Stimulated activated CD4-positive, alpha-beta T cell treated with anti-CD3 and anti-CD28 coated beads, Interleukin-12 subunit alpha, Interleukin-12 subunit beta, amount 100 ng/mL, for 4 hours (primary cell): Measurements from ENCODE around the gene NKX6-1.

Experiments used
- DNase-seq: peaks from one replicate; pipeline ENCODE4 v3.0.0-alpha.2; 2020

Gene NKX6-1

GRCh38 chr4:84498935-84499623 lies at the start of gene NKX6-1:
Gene NKX6-1 (minus strand): TSS chr4:84499292. CDS start chr4:84498228, 1,064 bp downstream.
- DNase-seq, result no peak

- no peak for DNase-seq
Observed at GRCh38 chr4:84547211-84547610, 48.1 kb upstream of the NKX6-1 start.

GRCh38 chr4:84545093-84545492 lies 46.0 kb upstream of the NKX6-1 start:
- DNase-seq, result no peak

GRCh38 chr4:84535901-84536300 lies 36.8 kb upstream of the NKX6-1 start:
- no peak for DNase-seq

DNA sequence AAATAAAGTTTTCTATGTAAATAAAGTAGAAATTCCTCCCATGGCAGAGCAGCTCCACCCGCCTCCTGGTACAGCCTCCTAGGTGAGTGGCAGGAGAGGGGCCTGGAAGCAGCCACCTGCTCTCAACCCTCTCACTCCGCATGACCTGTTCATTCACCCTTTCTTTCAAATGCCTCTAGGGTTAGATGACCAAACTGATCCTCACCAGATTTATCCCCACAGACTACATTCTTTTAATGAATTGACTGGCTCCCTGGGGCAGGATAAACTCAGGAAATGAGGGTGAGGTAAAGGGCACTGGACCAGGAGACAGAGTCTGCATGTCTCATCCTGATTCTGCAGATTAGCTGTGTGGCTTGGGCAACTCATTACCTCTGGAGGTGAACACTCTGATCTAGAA lies 32.6 kb upstream of the NKX6-1 start:
- DNase-seq, result no peak

DNA sequence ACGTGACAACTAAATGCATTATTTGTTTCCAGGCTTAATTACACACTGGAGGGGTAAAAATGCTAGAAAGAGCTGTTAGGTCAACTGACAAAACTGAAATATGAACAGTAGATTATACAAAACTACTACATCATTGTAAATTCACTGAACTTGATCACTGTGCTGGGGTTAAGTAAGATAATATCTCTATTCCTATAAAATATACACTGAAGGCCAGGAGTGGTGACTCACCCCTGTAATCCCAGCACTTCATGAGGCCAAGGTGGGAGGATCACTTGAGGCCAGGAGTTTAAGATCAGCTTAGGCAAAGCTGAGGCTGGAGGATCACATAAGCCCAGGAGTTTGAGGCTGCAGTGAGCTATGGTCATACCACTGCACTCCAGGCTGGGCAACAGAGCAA lies 31.8 kb upstream of the NKX6-1 start:
- no peak for DNase-seq

GRCh38 chr4:84530454-84530853 lies 31.4 kb upstream of the NKX6-1 start:
- DNase-seq, result no peak

DNA sequence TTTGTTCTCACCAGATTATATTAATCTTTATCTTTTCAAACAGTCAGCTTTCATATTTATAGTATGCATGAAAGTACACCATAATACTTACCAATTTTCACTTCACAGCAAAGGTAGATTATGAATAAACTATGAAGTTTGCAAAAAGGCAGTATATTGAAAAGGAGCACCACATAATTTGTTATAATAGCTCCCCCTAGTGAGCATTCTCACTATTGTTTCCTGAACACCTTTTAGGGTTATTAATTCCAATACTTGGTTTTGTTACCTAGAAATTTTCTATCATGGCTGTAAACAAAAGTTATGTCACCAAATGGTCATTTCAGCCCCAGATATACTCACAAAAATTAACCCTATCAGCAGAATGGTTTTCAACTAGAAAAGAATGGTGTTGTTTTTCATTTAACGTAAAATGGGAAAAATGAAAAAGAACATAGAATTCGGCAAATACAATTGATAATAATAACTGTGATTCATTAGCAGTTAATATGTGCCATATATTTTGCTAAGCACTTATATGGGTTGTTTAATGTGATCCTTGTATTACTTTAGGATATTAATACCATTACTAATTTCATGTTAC lies 30.2 kb upstream of the NKX6-1 start:
- no peak for DNase-seq

- DNase-seq, result no peak
Observed at GRCh38 chr4:84527391-84527790, 28.3 kb upstream of the NKX6-1 start.

DNA sequence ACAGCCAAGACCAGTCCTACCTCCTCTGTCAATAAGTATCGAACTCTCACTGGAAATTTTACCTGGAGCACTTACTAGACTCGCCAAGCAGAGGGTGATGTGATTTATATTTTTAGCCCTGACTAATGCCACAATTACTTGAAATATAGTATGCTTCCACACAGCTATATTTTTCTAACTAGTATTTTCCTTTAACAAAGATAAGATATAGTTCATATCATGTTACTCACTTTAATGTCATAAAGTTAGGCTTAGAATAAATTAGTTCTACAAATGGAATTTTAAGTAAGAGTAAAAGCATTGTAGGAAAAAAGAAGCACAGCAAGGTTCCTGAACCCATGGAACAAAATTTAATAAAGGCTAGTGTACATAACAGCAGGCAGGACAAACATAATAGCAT lies 16.0 kb upstream of the NKX6-1 start:
- DNase-seq, result no peak

- DNase-seq, result no peak
Observed at GRCh38 chr4:84512277-84512676, 13.2 kb upstream of the NKX6-1 start.

GRCh38 chr4:84511703-84512102 lies 12.6 kb upstream of the NKX6-1 start:
- DNase-seq, result no peak

GRCh38 chr4:84507941-84508340 lies 8.8 kb upstream of the NKX6-1 start:
- DNase-seq, result no peak

DNA sequence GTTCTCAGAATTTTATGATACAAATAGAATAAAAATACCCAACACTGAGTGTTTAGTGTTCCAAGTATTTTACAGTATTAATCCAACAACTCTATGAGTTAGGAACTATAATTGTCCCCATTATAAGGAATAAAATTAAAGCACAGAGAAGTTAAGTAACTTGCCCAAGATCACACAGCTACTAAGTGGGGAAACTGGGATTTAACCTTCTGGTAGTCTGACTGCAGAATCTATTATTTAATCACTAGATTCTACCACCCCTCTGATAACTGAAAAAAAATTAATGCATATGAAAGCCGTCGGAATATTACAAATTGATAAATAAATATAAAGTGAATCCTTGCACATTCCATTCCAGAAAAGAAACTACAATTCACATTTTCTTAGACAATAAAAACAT lies 5.7 kb upstream of the NKX6-1 start:
- DNase-seq, result no peak

GRCh38 chr4:84503495-84504437 lies 4.7 kb upstream of the NKX6-1 start:
- no peak for DNase-seq

DNA sequence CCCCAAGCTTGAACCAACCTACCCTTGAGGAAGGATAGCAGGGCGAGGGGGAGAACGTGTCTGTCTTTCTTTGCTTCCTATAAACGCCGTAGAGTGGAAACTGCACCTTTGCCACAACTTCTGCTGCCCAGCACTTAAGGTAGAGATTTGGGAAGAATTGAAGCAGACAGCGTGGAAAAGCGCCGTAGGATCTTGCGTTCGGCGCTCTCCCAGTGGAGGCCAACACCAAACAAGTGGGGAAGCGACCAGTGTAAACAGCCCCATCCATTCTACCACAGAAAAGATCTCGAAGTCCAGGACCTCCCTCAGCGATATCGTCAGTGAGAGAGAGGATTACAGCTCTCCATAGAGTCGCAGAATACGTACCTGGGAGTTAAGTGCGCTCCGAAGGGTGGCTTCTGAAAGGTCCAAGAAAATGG lies 3.9 kb upstream of the NKX6-1 start:
- no peak for DNase-seq

GRCh38 chr4:84502333-84502954 lies 3.4 kb upstream of the NKX6-1 start:
- no peak for DNase-seq

DNA sequence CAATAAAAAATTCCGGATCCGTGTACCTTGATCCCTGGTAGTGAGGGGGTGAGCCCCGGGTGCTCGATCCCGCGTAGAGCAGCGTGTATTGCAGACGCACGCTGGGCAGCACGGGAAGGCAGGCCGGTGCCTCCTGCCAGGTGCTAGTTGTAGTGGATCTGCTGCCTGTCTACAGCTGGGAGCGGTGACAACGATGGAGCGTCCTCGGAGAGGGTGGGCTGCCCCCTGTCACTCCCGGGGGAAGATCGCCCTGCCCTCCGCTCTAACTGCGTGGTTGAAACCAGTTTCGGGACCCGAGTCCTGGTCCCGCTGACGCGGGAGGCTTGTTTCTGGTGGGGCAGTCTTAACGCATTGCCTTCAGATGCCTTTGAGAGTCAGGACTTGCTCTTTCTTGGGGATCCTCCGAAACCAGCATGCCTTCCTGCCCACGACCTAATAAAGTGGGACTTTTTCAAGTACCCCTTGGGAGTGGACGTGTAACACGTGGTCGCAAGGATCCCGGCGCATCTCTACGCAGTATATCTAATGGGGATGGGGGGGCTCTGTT lies 2.7 kb upstream of the NKX6-1 start:
- DNase-seq, result no peak

GRCh38 chr4:84501202-84501503 lies 2.1 kb upstream of the NKX6-1 start:
- DNase-seq, result no peak

DNA sequence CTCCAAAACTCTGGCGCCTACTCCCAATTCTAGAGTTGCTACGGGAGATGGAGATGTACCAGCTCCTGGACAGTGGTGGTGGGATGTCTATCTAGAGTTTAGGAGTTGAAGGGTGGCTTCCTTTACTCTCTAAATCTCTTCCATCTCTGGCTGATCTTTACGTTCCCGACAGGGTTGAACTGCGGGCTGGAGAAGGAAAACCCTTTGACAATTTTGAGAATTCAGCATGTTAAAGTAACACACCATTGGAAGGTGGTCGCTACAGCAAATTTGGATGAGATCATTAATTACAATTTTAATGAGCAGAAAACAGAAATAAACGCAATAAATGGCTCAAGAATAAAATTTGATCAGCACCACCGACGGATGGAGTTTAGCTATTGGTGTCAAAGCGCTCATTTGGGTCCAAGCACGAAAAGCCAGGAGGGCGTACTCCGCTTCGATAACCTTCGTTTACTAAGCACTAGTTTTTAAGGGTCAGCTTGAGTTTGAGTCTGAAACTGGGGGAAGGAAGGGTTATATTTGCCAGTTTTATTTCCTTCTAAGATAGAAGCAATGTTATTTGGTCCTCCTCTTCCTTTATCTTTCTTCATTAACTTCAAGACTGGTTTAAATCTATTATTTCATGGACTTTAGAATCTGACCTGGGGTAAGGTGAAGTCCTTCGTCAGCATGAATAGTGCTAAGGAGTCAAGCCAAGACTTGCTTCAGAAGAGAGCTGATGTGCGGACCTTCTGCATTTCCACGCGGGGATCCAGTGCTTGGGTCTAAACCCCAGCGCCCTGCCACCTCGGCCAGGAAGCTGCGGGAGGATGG lies 1.5 kb upstream of the NKX6-1 start:
- DNase-seq, result no peak

- DNase-seq, result no peak
Observed at GRCh38 chr4:84499624-84499982, 511 bp upstream of the NKX6-1 start.

GRCh38 chr4:84498203-84498934 lies 723 bp downstream of the NKX6-1 start:
- DNase-seq, result no peak
